ENCODE measurements around the gene AHCYL2.
"Not testable (repeated sequence)": the region's sequence is repeated elsewhere in the genome, so short reads cannot be mapped to it uniquely, and the experiment has no call there.

Gene AHCYL2

GRCh38 chr7:129361771-129362170, 136.9 kb downstream of the AHCYL2 start:
- Mint-ChIP-seq H3K27me3 (no peaks in the 10 kb centered on the region), H3K9me3 (no peaks in the 10 kb centered on the region), H3K4me1 (no peaks in the 10 kb centered on the region), H3K4me3 (no peak overlapping the region), H3K27ac (no peak overlapping the region), H3K36me3 (no peaks in the 10 kb centered on the region)
- ATAC-seq, result no peak

- no peak overlapping the region for H3K27ac Mint-ChIP-seq
- H3K4me1 Mint-ChIP-seq, result peaks cover 3% of the 10 kb centered on the region
- H3K27me3 Mint-ChIP-seq, result no peaks in the 10 kb centered on the region
- no peaks in the 10 kb centered on the region for H3K36me3 Mint-ChIP-seq
- H3K4me3 Mint-ChIP-seq, result no peak overlapping the region
- ATAC-seq, result no peak
- H3K9me3 Mint-ChIP-seq, result no peaks in the 10 kb centered on the region
Observed at GRCh38 chr7:129362496-129362895, 137.7 kb downstream of the AHCYL2 start.

GRCh38 chr7:129367349-129367699, 142.5 kb downstream of the AHCYL2 start:
- Mint-ChIP-seq H3K9me3 (no peaks in the 10 kb centered on the region), H3K27me3 (no peaks in the 10 kb centered on the region), H3K4me3 (no peak overlapping the region), H3K4me1 (peaks cover 27% of the 10 kb centered on the region), H3K36me3 (no peaks in the 10 kb centered on the region), H3K27ac (peak overlapping the region; percentile 91)
- no peak for ATAC-seq

GRCh38 chr7:129367700-129368388, 143.0 kb downstream of the AHCYL2 start:
- H3K27me3 Mint-ChIP-seq, result no peaks in the 10 kb centered on the region
- no peaks in the 10 kb centered on the region for H3K9me3 Mint-ChIP-seq
- peak; percentile 89 for ATAC-seq
- peak overlapping the region; percentile 62 for H3K4me3 Mint-ChIP-seq
- no peaks in the 10 kb centered on the region for H3K36me3 Mint-ChIP-seq
- peaks cover 27% of the 10 kb centered on the region for H3K4me1 Mint-ChIP-seq
- H3K27ac Mint-ChIP-seq, result peak overlapping the region; percentile 91

- Mint-ChIP-seq H3K27me3 (no peaks in the 10 kb centered on the region), H3K36me3 (no peaks in the 10 kb centered on the region), H3K9me3 (no peaks in the 10 kb centered on the region), H3K4me1 (peaks cover 27% of the 10 kb centered on the region), H3K4me3 (peak overlapping the region; percentile 62), H3K27ac (peak overlapping the region; percentile 91)
- ATAC-seq, result peak; percentile 71
Observed at GRCh38 chr7:129368389-129368986, 143.7 kb downstream of the AHCYL2 start.

- not testable (repeated sequence) for H3K4me3 Mint-ChIP-seq, H3K9me3 Mint-ChIP-seq, ATAC-seq, H3K27me3 Mint-ChIP-seq, H3K36me3 Mint-ChIP-seq, H3K27ac Mint-ChIP-seq
- H3K4me1 Mint-ChIP-seq, result peaks cover 27% of the 10 kb centered on the region
Observed at GRCh38 chr7:129369447-129369846, 144.6 kb downstream of the AHCYL2 start.

GRCh38 chr7:129370812-129371211, 146.0 kb downstream of the AHCYL2 start:
- no peak for ATAC-seq
- H3K9me3 Mint-ChIP-seq, result no peaks in the 10 kb centered on the region
- H3K27me3 Mint-ChIP-seq, result no peaks in the 10 kb centered on the region
- H3K4me3 Mint-ChIP-seq, result no peak overlapping the region
- H3K36me3 Mint-ChIP-seq, result no peaks in the 10 kb centered on the region
- peak overlapping the region; percentile 30 for H3K27ac Mint-ChIP-seq
- peaks cover 27% of the 10 kb centered on the region for H3K4me1 Mint-ChIP-seq

GRCh38 chr7:129371487-129371886, 146.7 kb downstream of the AHCYL2 start:
- no peak for ATAC-seq
- Mint-ChIP-seq H3K27me3 (no peaks in the 10 kb centered on the region), H3K9me3 (no peaks in the 10 kb centered on the region)

GRCh38 chr7:129373651-129374428, 149.0 kb downstream of the AHCYL2 start:
- Mint-ChIP-seq H3K27me3 (no peaks in the 10 kb centered on the region), H3K27ac (no peak overlapping the region), H3K36me3 (no peaks in the 10 kb centered on the region), H3K9me3 (no peaks in the 10 kb centered on the region), H3K4me3 (no peak overlapping the region), H3K4me1 (peaks cover 16% of the 10 kb centered on the region)
- no peak for ATAC-seq

More at GRCh38 chr7:129371487-129371886, 146.7 kb downstream of the AHCYL2 start:
- Mint-ChIP-seq H3K4me3 (no peak overlapping the region), H3K4me1 (peaks cover 28% of the 10 kb centered on the region), H3K27ac (peak overlapping the region; percentile 30), H3K36me3 (no peaks in the 10 kb centered on the region)

- peaks cover 15% of the 10 kb centered on the region for H3K4me1 Mint-ChIP-seq
- no peak overlapping the region for H3K27ac Mint-ChIP-seq
- H3K4me3 Mint-ChIP-seq, result no peak overlapping the region
- H3K9me3 Mint-ChIP-seq, result no peaks in the 10 kb centered on the region
- no peaks in the 10 kb centered on the region for H3K27me3 Mint-ChIP-seq
- peaks cover 8% of the 10 kb centered on the region for H3K36me3 Mint-ChIP-seq
- ATAC-seq, result no peak
Observed at GRCh38 chr7:129375141-129375938, 150.5 kb downstream of the AHCYL2 start.

- Mint-ChIP-seq H3K36me3 (peaks cover 8% of the 10 kb centered on the region), H3K4me1 (peaks cover 11% of the 10 kb centered on the region), H3K9me3 (no peaks in the 10 kb centered on the region), H3K27me3 (no peaks in the 10 kb centered on the region), H3K4me3 (no peak overlapping the region), H3K27ac (no peak overlapping the region)
- ATAC-seq, result peak; percentile 70
Observed at GRCh38 chr7:129376076-129376777, 151.4 kb downstream of the AHCYL2 start.

GRCh38 chr7:129376778-129377700, 152.2 kb downstream of the AHCYL2 start:
- Mint-ChIP-seq H3K4me3 (no peak overlapping the region), H3K36me3 (peaks cover 13% of the 10 kb centered on the region), H3K4me1 (peaks cover 5% of the 10 kb centered on the region), H3K9me3 (no peaks in the 10 kb centered on the region), H3K27ac (no peak overlapping the region), H3K27me3 (no peaks in the 10 kb centered on the region)
- no peak for ATAC-seq

- no peak overlapping the region for H3K4me3 Mint-ChIP-seq
- no peaks in the 10 kb centered on the region for H3K27me3 Mint-ChIP-seq
- H3K9me3 Mint-ChIP-seq, result no peaks in the 10 kb centered on the region
- H3K36me3 Mint-ChIP-seq, result peaks cover 25% of the 10 kb centered on the region
- peaks cover under 1% of the 10 kb centered on the region for H3K4me1 Mint-ChIP-seq
- ATAC-seq, result no peak
- H3K27ac Mint-ChIP-seq, result no peak overlapping the region
Observed at GRCh38 chr7:129381710-129382484, 157.1 kb downstream of the AHCYL2 start.

Data from stimulated activated memory B cell treated with anti-CD40 and anti-IgM and Interleukin-4, amounts not matched to agents 10 μg/mL and 1 μg/mL and 100 μg/mL, for 72 hours (primary cell).